Progenitor cell of endocrine pancreas (in vitro differentiated cells): Measurements from ENCODE around the gene RCAN2. TPM values are rescaled to one million over a fixed set of nuclear protein-coding genes. Genes with fewer than 3 reads are reported as not detected.

Experiments
- DNase-seq: peaks from one replicate; pipeline ENCODE4 v3.0.0; 2021; ENCODE audit warnings: low spot score; ENCODE audit not compliant: unreplicated experiment
- H3K27ac Mint-ChIP-seq: 2 replicates; pipeline ENCODE4 v1.8.0; 2021; ENCODE audit warnings: mild to moderate bottlenecking, moderate library complexity, mixed read lengths
- H3K27me3 Mint-ChIP-seq: 2 replicates; pipeline ENCODE4 v1.8.0; 2021; ENCODE audit warnings: mixed read lengths
- H3K36me3 Mint-ChIP-seq: 2 replicates; pipeline ENCODE4 v1.8.0; 2022; ENCODE audit warnings: mixed read lengths; ENCODE audit not compliant: insufficient read depth
- H3K4me1 Mint-ChIP-seq: 2 replicates; pipeline ENCODE4 v1.8.0; 2021; ENCODE audit warnings: low read depth, mixed read lengths
- H3K4me3 Mint-ChIP-seq: 2 replicates; pipeline ENCODE4 v1.8.0; 2021; ENCODE audit warnings: low read depth, mild to moderate bottlenecking, moderate library complexity, mixed read lengths
- H3K9me3 Mint-ChIP-seq: 2 replicates; pipeline ENCODE4 v1.8.0; 2021; ENCODE audit warnings: low read depth, mixed read lengths
- total RNA-seq: library from RNA; stranded (reverse); gene quantifications from 2 replicates; pipeline ENCODE4 v1.2.1, GENCODE V29; 2021
- TF ChIP-seq, protein P1 (sequence below): fragments of 200-600 bp; sonication (generic); IDR thresholded peaks from one replicate; pipeline ENCODE4 v1.5.0; 2021; ENCODE audit warnings: antibody characterized with exemption, mild to moderate bottlenecking; ENCODE audit not compliant: unreplicated experiment

Gene RCAN2
- total RNA-seq, 1 donor from 2014 or later = 23.3 TPM

DNA sequence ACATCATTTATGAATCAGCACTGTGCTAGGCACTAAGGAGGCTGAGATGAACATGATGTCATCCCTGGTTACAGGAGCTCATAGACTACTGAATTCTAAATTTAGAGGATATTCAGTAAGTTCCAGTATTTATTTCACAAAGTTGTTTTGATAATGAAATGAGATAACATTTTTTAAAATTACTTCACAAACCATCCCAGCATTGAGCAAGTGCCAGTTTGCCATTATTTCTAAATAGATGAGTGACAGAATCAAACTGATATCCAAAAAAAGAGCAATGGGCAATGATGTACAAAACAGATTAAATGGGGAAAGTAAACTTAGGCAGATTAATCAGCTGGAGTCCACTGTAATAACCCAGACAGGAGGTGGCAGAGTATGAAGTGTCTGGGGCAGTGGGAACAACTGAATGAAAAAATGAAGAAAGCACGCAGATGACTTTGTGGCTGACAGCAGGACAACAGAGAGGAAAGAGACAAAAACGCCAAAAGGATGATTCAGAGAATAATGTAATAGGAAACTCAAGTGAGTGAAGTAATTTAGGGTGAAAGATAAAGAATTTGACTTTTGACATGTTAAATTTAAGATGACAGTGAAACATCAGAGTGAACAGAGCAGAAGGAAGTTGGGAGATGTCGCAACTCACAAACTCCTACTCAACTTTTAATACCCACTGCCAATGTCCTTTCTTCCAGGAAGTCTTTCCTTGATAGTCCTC, 70.2 kb downstream of the RCAN2 start:
- Mint-ChIP-seq H3K36me3 (peaks cover 3% of the 10 kb centered on the region), H3K4me3 (no peak overlapping the region), H3K9me3 (no peaks in the 10 kb centered on the region), H3K27ac (no peak overlapping the region), H3K4me1 (no peaks in the 10 kb centered on the region), H3K27me3 (no peaks in the 10 kb centered on the region)
- TF ChIP-seq, protein P1, sequence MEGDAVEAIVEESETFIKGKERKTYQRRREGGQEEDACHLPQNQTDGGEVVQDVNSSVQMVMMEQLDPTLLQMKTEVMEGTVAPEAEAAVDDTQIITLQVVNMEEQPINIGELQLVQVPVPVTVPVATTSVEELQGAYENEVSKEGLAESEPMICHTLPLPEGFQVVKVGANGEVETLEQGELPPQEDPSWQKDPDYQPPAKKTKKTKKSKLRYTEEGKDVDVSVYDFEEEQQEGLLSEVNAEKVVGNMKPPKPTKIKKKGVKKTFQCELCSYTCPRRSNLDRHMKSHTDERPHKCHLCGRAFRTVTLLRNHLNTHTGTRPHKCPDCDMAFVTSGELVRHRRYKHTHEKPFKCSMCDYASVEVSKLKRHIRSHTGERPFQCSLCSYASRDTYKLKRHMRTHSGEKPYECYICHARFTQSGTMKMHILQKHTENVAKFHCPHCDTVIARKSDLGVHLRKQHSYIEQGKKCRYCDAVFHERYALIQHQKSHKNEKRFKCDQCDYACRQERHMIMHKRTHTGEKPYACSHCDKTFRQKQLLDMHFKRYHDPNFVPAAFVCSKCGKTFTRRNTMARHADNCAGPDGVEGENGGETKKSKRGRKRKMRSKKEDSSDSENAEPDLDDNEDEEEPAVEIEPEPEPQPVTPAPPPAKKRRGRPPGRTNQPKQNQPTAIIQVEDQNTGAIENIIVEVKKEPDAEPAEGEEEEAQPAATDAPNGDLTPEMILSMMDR = no peak
- no peak for DNase-seq

DNA sequence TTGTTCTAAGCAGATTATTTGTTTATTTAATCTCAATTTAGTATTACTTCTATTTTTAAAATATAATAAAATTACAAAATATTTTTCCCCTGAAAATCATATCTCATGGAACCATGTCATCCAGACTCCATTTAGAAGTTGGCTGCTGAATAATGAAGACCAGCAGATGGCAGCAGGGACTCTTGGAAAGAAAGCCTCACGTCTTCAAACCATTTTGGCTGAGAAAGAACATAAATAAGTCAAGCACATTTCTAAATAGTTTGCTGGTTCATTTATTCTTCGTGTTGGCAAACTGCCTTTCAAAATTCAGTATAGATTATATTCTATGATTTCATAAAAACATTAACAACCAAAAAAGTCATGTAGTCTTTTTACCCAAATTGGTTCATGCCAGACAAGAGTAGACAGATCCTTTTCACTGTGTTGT, 71.7 kb downstream of the RCAN2 start:
- Mint-ChIP-seq H3K4me3 (no peak overlapping the region), H3K36me3 (peaks cover 3% of the 10 kb centered on the region), H3K9me3 (no peaks in the 10 kb centered on the region), H3K27ac (no peak overlapping the region), H3K27me3 (no peaks in the 10 kb centered on the region), H3K4me1 (peaks cover 5% of the 10 kb centered on the region)
- TF ChIP-seq, protein P1 = peak; percentile 87
- DNase-seq = peak; percentile 14

DNA sequence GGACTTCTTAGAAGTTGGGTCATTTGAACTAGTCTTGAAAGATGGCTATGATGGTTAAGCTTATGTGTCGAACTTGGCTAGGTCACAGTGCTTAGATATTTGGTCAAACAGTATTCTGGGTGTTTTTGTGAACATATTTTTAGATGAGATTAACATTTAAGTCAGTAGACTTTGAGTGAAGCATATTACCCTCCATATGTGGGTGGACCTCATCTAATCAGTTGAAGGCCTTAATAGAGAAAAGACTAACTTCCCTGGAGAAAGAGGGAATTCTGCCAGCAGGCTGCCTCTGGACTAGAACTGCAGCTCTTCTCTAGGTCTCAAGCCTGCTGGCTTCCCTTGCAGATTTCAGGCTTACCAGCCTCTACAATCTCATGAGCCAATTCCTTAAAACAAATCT, 76.9 kb downstream of the RCAN2 start:
- TF ChIP-seq, protein P1 = no peak
- H3K27ac Mint-ChIP-seq = no peak overlapping the region
- no peak for DNase-seq
- H3K4me1 Mint-ChIP-seq = peaks cover 5% of the 10 kb centered on the region
- no peaks in the 10 kb centered on the region for H3K27me3 Mint-ChIP-seq
- H3K4me3 Mint-ChIP-seq = no peak overlapping the region
- no peaks in the 10 kb centered on the region for H3K9me3 Mint-ChIP-seq
- no peaks in the 10 kb centered on the region for H3K36me3 Mint-ChIP-seq

DNA sequence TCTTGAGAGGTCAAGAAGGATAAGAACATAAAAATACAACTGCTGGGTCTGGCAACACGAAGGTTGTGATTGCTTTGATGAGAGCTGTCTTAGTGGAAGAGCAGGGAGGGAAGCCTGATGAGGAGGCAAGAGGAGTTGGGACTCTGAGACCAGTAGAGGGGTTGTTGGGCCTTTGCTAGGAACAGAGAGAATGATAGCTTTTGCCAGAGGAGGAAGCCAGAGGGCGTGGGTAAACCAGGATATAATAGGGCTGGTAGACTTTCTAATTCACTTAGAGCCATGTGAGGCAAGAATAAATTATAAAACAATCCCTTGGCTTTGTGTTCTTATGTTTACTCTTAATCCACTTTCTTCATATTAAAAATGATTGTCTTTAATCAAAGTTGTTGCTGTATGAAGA, 78.6 kb downstream of the RCAN2 start:
- H3K27me3 Mint-ChIP-seq = no peaks in the 10 kb centered on the region
- no peaks in the 10 kb centered on the region for H3K9me3 Mint-ChIP-seq
- no peak overlapping the region for H3K27ac Mint-ChIP-seq
- peaks cover 5% of the 10 kb centered on the region for H3K4me1 Mint-ChIP-seq
- no peaks in the 10 kb centered on the region for H3K36me3 Mint-ChIP-seq
- TF ChIP-seq, protein P1 = no peak
- no peak overlapping the region for H3K4me3 Mint-ChIP-seq
- DNase-seq = no peak

DNA sequence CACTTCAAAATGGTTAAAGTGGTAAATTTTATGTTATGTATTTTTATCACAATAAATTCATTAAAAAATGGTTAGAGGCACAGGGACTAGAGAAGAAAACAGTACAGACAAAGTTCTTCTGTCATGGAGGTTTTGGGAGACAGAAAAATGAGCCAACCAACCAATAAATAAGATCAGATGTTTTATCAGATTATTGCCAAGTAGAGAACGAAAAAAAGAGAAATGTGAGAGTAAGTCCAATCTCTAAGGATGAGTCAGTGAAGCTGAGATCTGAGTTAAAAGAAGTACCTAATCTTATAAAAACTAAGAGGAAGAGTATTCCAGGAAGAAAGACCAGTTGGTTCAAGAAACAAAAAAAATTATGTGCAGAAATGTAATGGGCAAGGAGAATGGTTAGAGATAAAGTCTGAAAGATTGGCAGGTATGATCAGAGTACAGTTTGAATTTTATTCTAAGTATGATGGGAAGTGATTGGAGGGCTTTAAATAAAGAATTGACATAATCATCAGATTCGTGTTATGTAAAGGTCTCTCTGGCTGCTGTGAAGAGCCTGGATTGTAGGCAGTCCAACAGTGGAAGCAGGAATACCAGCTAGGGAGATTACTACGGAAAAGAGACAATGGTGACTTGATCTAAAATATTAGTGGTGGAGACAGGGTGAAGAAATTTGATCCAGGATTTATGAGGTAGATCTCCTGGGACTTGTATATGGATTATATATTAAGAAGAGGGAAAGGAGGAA, 79.6 kb downstream of the RCAN2 start:
- no peaks in the 10 kb centered on the region for H3K27me3 Mint-ChIP-seq
- no peak for DNase-seq
- no peaks in the 10 kb centered on the region for H3K36me3 Mint-ChIP-seq
- no peak overlapping the region for H3K4me3 Mint-ChIP-seq
- no peaks in the 10 kb centered on the region for H3K9me3 Mint-ChIP-seq
- peaks cover 5% of the 10 kb centered on the region for H3K4me1 Mint-ChIP-seq
- no peak overlapping the region for H3K27ac Mint-ChIP-seq
- TF ChIP-seq, protein P1 = no peak
